HL-60 (cell line): Measurements from ENCODE around the gene AIF1.

Experiments
- CTCF ChIP-seq: IDR thresholded peaks from one replicate; pipeline ENCODE4 v1.5.1; 2011; ENCODE audit warnings: low read length, control low read depth, inconsistent platforms; ENCODE audit not compliant: insufficient read depth
- POLR2AphosphoS5 ChIP-seq: IDR thresholded peaks from 2 replicates; pipeline ENCODE4 v1.6.1; 2012; ENCODE audit warnings: low read depth

GRCh38 chr6:31575335-31575901, 39.6 kb upstream of the AIF1 start, which contains the start of gene TNF:
- TF ChIP-seq CTCF: no peak
- peak; percentile 98 for TF ChIP-seq POLR2AphosphoS5
